HFFc6 (cell line): ENCODE results near the gene RRAS2. TPM values are rescaled to one million over a fixed set of nuclear protein-coding genes. Genes with fewer than 3 reads are reported as not detected.

Experiments used
- DNase-seq: peaks from one replicate; pipeline ENCODE4 v3.0.0-alpha.2; 2018
- H3K27ac Mint-ChIP-seq: 2 replicates; pipeline ENCODE4 v1.8.0; 2020; ENCODE audit warnings: mild to moderate bottlenecking, mixed read lengths
- H3K27me3 Mint-ChIP-seq: 2 replicates; pipeline ENCODE4 v1.8.0; 2021; ENCODE audit warnings: mild to moderate bottlenecking, moderate library complexity, mixed read lengths; ENCODE audit not compliant: insufficient read depth
- H3K36me3 Mint-ChIP-seq: 2 replicates; pipeline ENCODE4 v1.8.0; 2021; ENCODE audit warnings: low read depth, mixed read lengths
- H3K4me1 Mint-ChIP-seq: 2 replicates; pipeline ENCODE4 v1.8.0; 2020; ENCODE audit warnings: low read depth, mixed read lengths
- H3K4me3 Mint-ChIP-seq: 2 replicates; pipeline ENCODE4 v1.8.0; 2020; ENCODE audit warnings: mild to moderate bottlenecking, moderate library complexity, mixed read lengths
- H3K9me3 Mint-ChIP-seq: 2 replicates; pipeline ENCODE4 v1.8.0; 2020; ENCODE audit warnings: mild to moderate bottlenecking, mixed read lengths
- CTCF ChIP-seq: fragments of 200-600 bp; sonication (generic); IDR thresholded peaks from 2 replicates; pipeline ENCODE4 v1.5.0; 2021; ENCODE audit warnings: antibody characterized with exemption, mild to moderate bottlenecking
- total RNA-seq, 6 experiments: library from RNA; stranded (reverse); fragmentation: NEBNext Ultra II Directional; extraction: Animal tissue kit (Norgen Biotek cat#: 25700); gene quantifications; 2 replicates in 1 of 6; 3 replicates in 5 of 6; pipeline ENCODE4 v1.2.3, GENCODE V29; 2021

RRAS2 gene
- total RNA-seq, 6 experiments from 2014 or later = 89.6 to 122 (median 103) TPM

DNA sequence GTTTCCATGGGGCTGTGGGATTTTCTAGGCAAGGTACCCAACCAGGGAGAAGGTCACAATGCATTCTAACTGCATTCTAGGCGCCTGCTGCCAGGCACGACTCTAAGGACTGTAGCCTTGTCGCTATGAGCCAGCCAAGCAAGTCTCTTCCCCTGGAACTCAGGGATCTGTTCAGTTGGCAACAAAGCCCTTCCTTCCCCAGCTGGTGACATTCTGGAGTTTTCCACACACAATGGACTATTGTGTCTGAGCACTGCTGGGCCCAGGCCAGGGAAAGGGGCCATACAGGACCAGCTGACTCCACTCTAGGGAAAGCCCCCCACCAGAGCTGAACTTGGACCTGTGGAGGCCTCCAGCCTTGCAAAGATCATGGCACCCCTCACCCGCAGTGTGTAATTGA lies 116.8 kb downstream of the RRAS2 start:
- H3K9me3 Mint-ChIP-seq = no peaks in the 10 kb centered on the region
- H3K4me1 Mint-ChIP-seq = no peaks in the 10 kb centered on the region
- H3K4me3 Mint-ChIP-seq = no peak overlapping the region
- H3K27me3 Mint-ChIP-seq = peaks cover 32% of the 10 kb centered on the region
- no peak overlapping the region for H3K27ac Mint-ChIP-seq
- H3K36me3 Mint-ChIP-seq = no peaks in the 10 kb centered on the region
- DNase-seq = no peak
- TF ChIP-seq CTCF = no peak

GRCh38 chr11:14240951-14241350 lies 118.0 kb downstream of the RRAS2 start:
- Mint-ChIP-seq H3K36me3 (no peaks in the 10 kb centered on the region), H3K27me3 (peaks cover 29% of the 10 kb centered on the region), H3K4me1 (no peaks in the 10 kb centered on the region), H3K27ac (no peak overlapping the region), H3K4me3 (no peak overlapping the region), H3K9me3 (no peaks in the 10 kb centered on the region)
- DNase-seq = no peak
- TF ChIP-seq CTCF = no peak

DNA sequence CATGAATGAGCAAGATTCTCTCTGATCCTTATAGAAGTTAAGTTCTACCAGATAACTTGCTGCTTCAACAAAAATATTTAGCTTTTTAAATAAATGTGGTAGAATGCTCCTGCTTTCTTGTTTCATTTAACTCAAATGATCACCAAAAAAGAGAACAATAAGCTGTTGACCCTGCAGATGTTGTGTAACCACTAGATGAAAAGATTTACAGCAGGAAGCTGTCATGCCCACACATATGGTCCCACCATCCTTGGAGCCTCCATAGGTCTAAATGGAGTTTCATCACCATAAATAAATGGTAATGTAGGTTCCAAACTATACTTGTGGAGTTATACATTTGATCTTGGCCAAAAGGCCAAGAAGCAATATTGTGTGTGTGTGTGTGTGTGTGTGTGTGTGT lies 118.8 kb downstream of the RRAS2 start:
- Mint-ChIP-seq H3K27ac (no peak overlapping the region), H3K36me3 (no peaks in the 10 kb centered on the region), H3K9me3 (no peaks in the 10 kb centered on the region), H3K4me3 (no peak overlapping the region), H3K4me1 (no peaks in the 10 kb centered on the region), H3K27me3 (peaks cover 31% of the 10 kb centered on the region)
- no peak for DNase-seq
- TF ChIP-seq CTCF = no peak

DNA sequence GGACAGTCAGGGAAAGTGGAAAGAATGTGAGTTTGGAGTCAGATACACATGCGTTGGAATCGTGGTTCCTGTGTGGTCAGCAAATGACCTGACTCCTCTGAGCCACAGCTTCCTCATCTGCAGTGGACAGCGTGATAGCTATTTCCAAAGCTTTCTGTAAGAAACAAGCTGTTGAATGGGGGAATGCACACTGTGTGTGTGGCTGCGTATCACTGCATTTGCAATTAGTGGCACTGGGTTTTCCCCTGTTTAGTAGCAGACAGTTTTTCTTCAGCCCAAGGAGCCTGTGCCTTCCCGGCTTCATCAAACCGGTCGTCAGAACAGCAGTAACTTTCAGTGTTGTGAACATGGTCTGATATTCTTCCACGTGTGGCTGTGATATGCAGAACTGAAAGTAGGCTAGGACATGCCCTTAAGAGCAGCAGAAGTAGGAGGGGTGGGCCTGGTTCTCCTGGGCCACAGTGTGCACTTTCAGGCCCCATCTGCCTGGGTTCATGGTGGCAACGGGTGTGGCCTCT lies 121.5 kb downstream of the RRAS2 start:
- TF ChIP-seq CTCF = no peak
- no peak overlapping the region for H3K27ac Mint-ChIP-seq
- peaks cover 36% of the 10 kb centered on the region for H3K27me3 Mint-ChIP-seq
- no peak overlapping the region for H3K4me3 Mint-ChIP-seq
- H3K36me3 Mint-ChIP-seq = no peaks in the 10 kb centered on the region
- DNase-seq = no peak
- no peaks in the 10 kb centered on the region for H3K4me1 Mint-ChIP-seq
- no peaks in the 10 kb centered on the region for H3K9me3 Mint-ChIP-seq

GRCh38 chr11:14235701-14236100 lies 123.3 kb downstream of the RRAS2 start:
- DNase-seq = no peak
- Mint-ChIP-seq H3K4me3 (no peak overlapping the region), H3K9me3 (no peaks in the 10 kb centered on the region), H3K27me3 (peaks cover 30% of the 10 kb centered on the region), H3K27ac (no peak overlapping the region), H3K4me1 (no peaks in the 10 kb centered on the region), H3K36me3 (no peaks in the 10 kb centered on the region)
- no peak for TF ChIP-seq CTCF

DNA sequence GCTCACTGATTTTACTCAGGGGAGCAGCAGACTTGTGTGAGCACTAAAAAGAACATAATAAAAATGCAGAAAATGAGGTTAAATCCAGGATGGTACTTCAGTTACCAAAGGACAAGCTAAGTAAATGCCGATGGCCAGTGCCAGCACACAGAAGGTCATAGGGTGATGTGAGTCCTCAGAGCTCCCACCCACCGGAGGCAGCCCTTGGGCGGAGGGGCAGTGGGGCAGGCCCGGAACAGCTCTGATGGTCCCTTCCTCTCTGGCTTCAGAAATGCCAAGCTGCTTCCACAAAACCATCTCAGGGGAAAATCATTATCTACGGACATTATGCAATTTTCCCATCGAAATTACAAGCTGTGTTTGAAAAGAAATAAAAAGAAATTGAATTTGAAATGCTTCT lies 124.5 kb downstream of the RRAS2 start:
- Mint-ChIP-seq H3K36me3 (no peaks in the 10 kb centered on the region), H3K4me1 (no peaks in the 10 kb centered on the region), H3K4me3 (no peak overlapping the region), H3K27me3 (peaks cover 35% of the 10 kb centered on the region), H3K9me3 (no peaks in the 10 kb centered on the region), H3K27ac (no peak overlapping the region)
- TF ChIP-seq CTCF = no peak
- no peak for DNase-seq
